HG03097 (cell line): ENCODE measurements around the gene FGF6.
"Not testable (repeated sequence)": the region's sequence is repeated elsewhere in the genome, so short reads cannot be mapped to it uniquely, and the experiment has no call there.

Source experiments
- ATAC-seq: cut with Tn5 transposase; IDR thresholded peaks from one replicate; pipeline ENCODE4 v1.9.1; 2021; ENCODE audit not compliant: unreplicated experiment, low FRiP score

FGF6 gene, protein sequence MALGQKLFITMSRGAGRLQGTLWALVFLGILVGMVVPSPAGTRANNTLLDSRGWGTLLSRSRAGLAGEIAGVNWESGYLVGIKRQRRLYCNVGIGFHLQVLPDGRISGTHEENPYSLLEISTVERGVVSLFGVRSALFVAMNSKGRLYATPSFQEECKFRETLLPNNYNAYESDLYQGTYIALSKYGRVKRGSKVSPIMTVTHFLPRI

GRCh38 chr12:4445156-4446101 lies at the start of gene FGF6:
TSS of gene FGF6 (minus strand) at chr12:4445815. CDS start at chr12:4445570, 245 bp downstream.
- no peak for ATAC-seq

- no peak for ATAC-seq
These were observed 45.4 kb upstream of the FGF6 start for GRCh38 chr12:4490973-4491372.

DNA sequence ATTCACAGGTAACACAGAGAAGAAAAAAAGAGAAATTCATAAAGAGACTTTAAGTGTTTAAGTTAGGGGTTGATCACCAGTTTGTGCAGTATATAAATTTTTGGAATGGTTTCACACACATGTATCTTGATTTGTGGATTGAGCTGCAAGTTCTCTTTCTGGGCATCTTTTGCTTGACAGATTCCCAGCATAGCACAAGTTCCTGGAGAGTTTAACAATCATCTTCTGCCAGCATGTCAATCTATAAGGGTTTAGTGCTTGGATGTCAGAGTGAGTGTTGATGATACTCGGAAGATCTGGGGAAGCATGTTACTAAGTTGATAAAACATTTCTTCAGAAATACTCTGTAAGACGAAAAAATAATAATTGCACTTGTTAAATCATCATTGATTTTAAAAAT lies 43.9 kb upstream of the FGF6 start:
- ATAC-seq = no peak

DNA sequence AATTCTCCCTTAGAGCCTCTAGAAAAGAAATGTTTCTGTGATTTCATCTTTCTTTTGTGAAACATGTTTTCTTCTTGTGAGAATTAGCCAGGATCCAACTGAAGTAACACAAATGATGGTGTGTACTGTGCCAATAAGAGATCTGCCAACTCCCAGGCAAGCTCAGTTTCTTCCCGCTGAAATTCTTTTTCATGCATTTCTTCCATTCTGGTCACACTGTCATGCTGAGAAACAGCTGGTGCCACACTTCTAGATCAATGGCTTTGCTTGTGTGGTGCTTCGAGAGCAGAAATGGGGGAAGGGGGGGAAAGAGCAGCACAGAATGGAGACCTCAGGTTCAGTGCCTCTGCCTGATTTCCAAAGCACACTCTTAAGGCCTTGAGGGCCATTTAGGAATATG lies 41.4 kb upstream of the FGF6 start:
- ATAC-seq = no peak

- ATAC-seq = no peak
These were observed 40.6 kb upstream of the FGF6 start for GRCh38 chr12:4486049-4486699.

DNA sequence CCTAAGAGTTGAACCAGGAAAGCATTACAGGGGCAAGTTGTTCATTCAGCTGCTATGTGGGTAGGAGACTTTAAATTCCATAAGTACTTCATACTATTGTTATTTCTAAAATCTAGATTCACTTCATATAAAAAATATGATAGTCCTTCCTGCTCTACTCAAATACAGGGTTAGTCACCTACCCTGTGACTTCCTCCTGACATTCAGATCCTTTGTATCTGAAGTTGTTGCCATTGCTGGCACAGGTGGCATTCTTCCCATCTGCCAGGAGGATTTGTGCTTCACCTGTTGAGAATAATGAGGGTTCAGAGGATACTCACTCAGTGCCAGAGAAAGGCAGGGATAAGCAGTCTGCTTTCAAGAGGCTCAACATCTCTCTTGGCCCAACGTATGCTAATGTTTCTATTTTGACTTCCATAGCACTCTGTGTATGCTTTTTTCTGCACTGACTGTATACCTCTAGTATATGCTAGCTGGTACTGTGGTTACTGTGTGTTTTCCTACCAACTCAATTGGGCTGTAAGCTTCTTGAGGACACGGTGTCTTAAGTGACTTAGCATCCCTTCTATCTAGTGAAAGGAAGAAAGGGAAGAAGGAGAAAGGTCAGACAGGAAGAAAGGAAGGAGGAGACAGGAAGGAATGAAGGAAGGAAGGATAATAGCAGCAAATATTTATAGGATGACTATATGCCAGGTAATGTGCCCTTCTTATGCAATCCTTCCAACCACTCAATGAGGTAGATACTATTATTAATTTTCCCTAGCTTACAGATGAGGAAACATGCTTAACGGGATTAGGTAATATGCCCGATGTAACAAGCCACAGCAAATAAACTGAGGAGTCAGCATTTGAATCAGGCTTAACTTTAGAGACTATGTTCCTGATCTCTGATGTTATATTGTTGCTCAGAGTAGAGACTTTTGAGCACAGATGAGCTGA lies 38.5 kb upstream of the FGF6 start:
- no peak for ATAC-seq

DNA sequence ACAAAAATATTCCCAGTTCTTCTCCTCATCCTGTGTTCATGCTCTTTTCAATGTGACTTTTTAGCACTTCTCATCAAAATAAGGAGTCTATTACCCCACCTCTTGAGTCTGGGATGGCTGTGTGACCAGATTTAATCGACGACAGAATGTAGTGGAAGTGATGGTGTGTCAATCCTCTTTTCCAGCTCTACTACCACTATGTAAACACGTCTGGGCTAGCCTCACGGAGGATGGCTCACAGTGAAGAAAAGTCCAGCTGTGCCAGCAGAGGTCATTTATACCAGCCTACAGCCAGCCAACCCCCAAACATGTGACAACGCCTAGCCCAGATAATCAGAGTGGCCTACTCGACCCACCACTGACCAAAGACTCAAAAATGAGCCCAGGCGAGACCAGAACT lies 37.3 kb upstream of the FGF6 start:
- no peak for ATAC-seq

- no peak for ATAC-seq
These were observed 33.3 kb upstream of the FGF6 start for GRCh38 chr12:4478933-4479332.

GRCh38 chr12:4477129-4477528 lies 31.5 kb upstream of the FGF6 start:
- no peak for ATAC-seq

DNA sequence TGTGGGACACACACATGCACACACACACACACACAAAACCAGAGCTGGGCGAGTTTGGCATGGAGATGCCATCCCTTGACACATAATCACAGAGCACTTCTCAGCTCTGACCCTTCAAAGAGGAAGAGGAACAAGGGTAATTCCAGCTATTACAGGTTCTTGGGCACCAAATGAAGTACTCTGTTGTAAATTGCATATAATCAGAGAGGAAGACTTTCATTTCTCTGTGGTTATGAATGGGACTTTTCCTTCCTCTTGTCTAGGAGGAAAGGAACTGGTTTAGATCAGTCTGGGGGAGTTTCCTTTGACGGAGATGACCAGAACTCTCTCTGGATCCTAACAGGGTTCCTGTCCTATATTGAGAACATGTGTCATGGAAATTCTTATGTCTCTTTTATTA lies 26.4 kb upstream of the FGF6 start:
- no peak for ATAC-seq

- no peak for ATAC-seq
These were observed 25.6 kb upstream of the FGF6 start for GRCh38 chr12:4471256-4471655.

GRCh38 chr12:4468994-4469393 lies 23.4 kb upstream of the FGF6 start:
- ATAC-seq = no peak

- ATAC-seq = no peak
These were observed 15.1 kb upstream of the FGF6 start for GRCh38 chr12:4460761-4461160.

DNA sequence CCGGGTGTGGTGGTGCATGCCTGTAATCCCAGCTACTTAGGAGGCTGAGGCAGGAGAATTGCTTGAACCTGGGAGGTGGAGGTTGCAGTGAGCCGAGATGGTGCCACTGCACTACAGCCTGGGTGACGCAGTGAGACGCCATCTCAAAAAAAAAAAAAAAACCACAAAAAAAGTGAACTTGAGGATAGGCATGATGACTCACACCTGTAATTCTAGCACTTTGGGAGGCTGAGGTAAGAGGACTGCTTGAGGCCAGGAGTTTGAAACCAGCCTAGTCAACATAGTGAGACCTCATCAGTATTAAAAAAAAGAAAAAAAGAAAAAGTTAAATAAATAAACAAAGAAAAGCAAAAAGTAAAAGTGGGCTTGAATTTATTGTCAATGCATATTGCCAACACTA lies 10.2 kb upstream of the FGF6 start:
- not testable (repeated sequence) for ATAC-seq

GRCh38 chr12:4454315-4454860 lies 8.8 kb upstream of the FGF6 start:
- ATAC-seq = no peak

- ATAC-seq = no peak
These were observed 6.1 kb upstream of the FGF6 start for GRCh38 chr12:4451694-4452093.

- ATAC-seq = no peak
These were observed 5.0 kb upstream of the FGF6 start for GRCh38 chr12:4450551-4451112.

- ATAC-seq = no peak
These were observed 4.2 kb upstream of the FGF6 start for GRCh38 chr12:4449851-4450221.

GRCh38 chr12:4448943-4449850 lies 3.6 kb upstream of the FGF6 start:
- ATAC-seq = no peak
